Measurements from ENCODE around the gene SPTBN1. TPM values are rescaled to one million over a fixed set of nuclear protein-coding genes. Genes with fewer than 3 reads are reported as not detected.

SPTBN1 gene
- total RNA-seq, 1 experiment from 2014 or later: 171 TPM

- Mint-ChIP-seq H3K27ac (ENCODE audit: low read depth, unreplicated experiment) (no peak overlapping the region), H3K4me3 (ENCODE audit: unreplicated experiment) (no peak overlapping the region), H3K4me1 (ENCODE audit: insufficient read depth, unreplicated experiment) (no peaks in the 10 kb centered on the region), H3K36me3 (ENCODE audit: insufficient read depth, unreplicated experiment) (no peaks in the 10 kb centered on the region), H3K9me3 (ENCODE audit: unreplicated experiment) (no peaks in the 10 kb centered on the region), H3K27me3 (ENCODE audit: insufficient read depth, unreplicated experiment) (no peaks in the 10 kb centered on the region)
- ChIA-PET CTCF (no interaction called here), POLR2A (interaction anchor here (0.6 kb wide), 1 partner anchor 51 kb away, joined by 3 read pairs; no protein-coding TSS in a partner anchor)
- no TSS peak for BruUV-seq (replicated peaks)
- intact Hi-C loops (cut with micrococcal nuclease): no loop called here
- DNase-seq (ENCODE audit: unreplicated experiment): no peak
- no peak for TF ChIP-seq CTCF (IDR thresholded peaks at IDR 0.05; ENCODE audit: unreplicated experiment)
These were observed 26.1 kb upstream of the SPTBN1 start for GRCh38 chr2:54429811-54430551.

- CTCF ChIA-PET: no interaction called here
- H3K36me3 Mint-ChIP-seq (ENCODE audit: insufficient read depth, unreplicated experiment): no peaks in the 10 kb centered on the region
- no peaks in the 10 kb centered on the region for H3K4me1 Mint-ChIP-seq (ENCODE audit: insufficient read depth, unreplicated experiment)
- no peak for DNase-seq (ENCODE audit: unreplicated experiment)
- POLR2A ChIA-PET: no interaction called here
- H3K4me3 Mint-ChIP-seq (ENCODE audit: unreplicated experiment): no peak overlapping the region
- H3K9me3 Mint-ChIP-seq (ENCODE audit: unreplicated experiment): no peaks in the 10 kb centered on the region
- no peaks in the 10 kb centered on the region for H3K27me3 Mint-ChIP-seq (ENCODE audit: insufficient read depth, unreplicated experiment)
- BruUV-seq (replicated peaks): no TSS peak
- intact Hi-C loops (cut with micrococcal nuclease): no loop called here
- no peak overlapping the region for H3K27ac Mint-ChIP-seq (ENCODE audit: low read depth, unreplicated experiment)
- no peak for TF ChIP-seq CTCF (IDR thresholded peaks at IDR 0.05; ENCODE audit: unreplicated experiment)
These were observed 25.5 kb upstream of the SPTBN1 start for GRCh38 chr2:54430649-54431048.

GRCh38 chr2:54432251-54433015 lies 23.7 kb upstream of the SPTBN1 start:
- Mint-ChIP-seq H3K4me1 (ENCODE audit: insufficient read depth, unreplicated experiment) (no peaks in the 10 kb centered on the region), H3K36me3 (ENCODE audit: insufficient read depth, unreplicated experiment) (no peaks in the 10 kb centered on the region), H3K4me3 (ENCODE audit: unreplicated experiment) (no peak overlapping the region), H3K27ac (ENCODE audit: low read depth, unreplicated experiment) (no peak overlapping the region), H3K9me3 (ENCODE audit: unreplicated experiment) (no peaks in the 10 kb centered on the region), H3K27me3 (ENCODE audit: insufficient read depth, unreplicated experiment) (no peaks in the 10 kb centered on the region)
- CTCF ChIA-PET: no interaction called here
- intact Hi-C loops (cut with micrococcal nuclease): no loop called here
- DNase-seq (ENCODE audit: unreplicated experiment): no peak
- BruUV-seq (replicated peaks): no TSS peak
- no peak for TF ChIP-seq CTCF (IDR thresholded peaks at IDR 0.05; ENCODE audit: unreplicated experiment)
- POLR2A ChIA-PET: no interaction called here

- intact Hi-C loops (cut with micrococcal nuclease): no loop called here
- Mint-ChIP-seq H3K27me3 (ENCODE audit: insufficient read depth, unreplicated experiment) (no peaks in the 10 kb centered on the region), H3K27ac (ENCODE audit: low read depth, unreplicated experiment) (no peak overlapping the region), H3K36me3 (ENCODE audit: insufficient read depth, unreplicated experiment) (no peaks in the 10 kb centered on the region), H3K4me3 (ENCODE audit: unreplicated experiment) (no peak overlapping the region), H3K9me3 (ENCODE audit: unreplicated experiment) (no peaks in the 10 kb centered on the region), H3K4me1 (ENCODE audit: insufficient read depth, unreplicated experiment) (no peaks in the 10 kb centered on the region)
- POLR2A ChIA-PET: interaction anchor here (0.6 kb wide), 1 partner anchor 123 kb away, joined by 4 read pairs; no protein-coding TSS in a partner anchor
- no peak for TF ChIP-seq CTCF (IDR thresholded peaks at IDR 0.05; ENCODE audit: unreplicated experiment)
- BruUV-seq (replicated peaks): no TSS peak
- CTCF ChIA-PET: interaction anchor here (0.5 to 0.6 kb wide), 3 partner anchors 11 to 21 kb away, joined by 3 read pairs; no protein-coding TSS in a partner anchor
- no peak for DNase-seq (ENCODE audit: unreplicated experiment)
These were observed 21.9 kb upstream of the SPTBN1 start for GRCh38 chr2:54434229-54434628.
